HG02759 (cell line): ENCODE data around the gene ZP1.

Source experiments
- ATAC-seq: cut with Tn5 transposase; IDR thresholded peaks from one replicate; pipeline ENCODE4 v1.9.1; 2021; ENCODE audit warnings: mild to moderate bottlenecking, moderate library complexity; ENCODE audit not compliant: unreplicated experiment

ZP1 gene

DNA sequence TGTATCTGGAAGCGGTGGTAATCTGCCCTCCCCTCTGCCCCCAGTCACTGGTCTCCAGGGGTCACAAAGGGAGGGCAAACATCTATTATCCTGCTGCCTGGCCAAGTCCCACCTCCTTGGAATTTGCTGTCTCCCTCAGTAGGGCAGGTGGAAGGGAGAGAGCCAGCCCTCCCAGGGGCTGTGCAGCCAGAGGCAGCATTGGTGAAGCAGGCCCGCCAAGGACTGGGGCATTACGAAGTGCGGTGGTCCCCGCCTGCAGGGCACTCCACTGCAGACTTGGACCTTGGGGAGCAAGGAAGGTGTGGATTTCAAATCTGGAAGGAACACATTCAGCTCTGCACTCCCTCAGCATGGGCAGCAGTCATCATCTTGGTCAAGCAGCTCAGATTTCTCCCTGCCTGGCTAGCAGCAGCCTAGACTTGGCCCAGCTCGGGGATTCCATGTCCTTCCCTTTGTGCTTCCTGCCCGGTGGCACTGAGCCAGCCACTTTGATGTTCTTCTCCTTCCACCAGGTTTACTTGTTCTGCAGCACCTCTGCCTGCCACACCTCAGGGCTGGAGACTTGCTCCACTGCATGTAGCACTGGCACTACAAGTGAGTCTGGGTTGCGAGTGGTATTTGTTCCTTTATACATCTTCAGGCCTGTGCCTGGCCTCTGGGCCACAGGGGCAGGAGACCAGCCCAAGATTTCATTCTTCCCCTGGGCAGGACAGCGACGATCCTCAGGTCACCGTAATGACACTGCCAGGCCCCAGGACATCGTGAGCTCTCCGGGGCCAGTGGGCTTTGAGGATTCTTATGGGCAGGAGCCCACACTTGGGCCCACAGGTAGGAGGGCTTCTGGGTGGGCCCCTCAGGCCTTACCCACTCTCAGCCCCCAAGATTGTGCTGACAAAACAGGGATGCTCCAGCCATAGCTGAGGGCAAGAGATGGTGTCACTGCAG, 7.4 kb downstream of the ZP1 start:
- ATAC-seq: no peak

DNA sequence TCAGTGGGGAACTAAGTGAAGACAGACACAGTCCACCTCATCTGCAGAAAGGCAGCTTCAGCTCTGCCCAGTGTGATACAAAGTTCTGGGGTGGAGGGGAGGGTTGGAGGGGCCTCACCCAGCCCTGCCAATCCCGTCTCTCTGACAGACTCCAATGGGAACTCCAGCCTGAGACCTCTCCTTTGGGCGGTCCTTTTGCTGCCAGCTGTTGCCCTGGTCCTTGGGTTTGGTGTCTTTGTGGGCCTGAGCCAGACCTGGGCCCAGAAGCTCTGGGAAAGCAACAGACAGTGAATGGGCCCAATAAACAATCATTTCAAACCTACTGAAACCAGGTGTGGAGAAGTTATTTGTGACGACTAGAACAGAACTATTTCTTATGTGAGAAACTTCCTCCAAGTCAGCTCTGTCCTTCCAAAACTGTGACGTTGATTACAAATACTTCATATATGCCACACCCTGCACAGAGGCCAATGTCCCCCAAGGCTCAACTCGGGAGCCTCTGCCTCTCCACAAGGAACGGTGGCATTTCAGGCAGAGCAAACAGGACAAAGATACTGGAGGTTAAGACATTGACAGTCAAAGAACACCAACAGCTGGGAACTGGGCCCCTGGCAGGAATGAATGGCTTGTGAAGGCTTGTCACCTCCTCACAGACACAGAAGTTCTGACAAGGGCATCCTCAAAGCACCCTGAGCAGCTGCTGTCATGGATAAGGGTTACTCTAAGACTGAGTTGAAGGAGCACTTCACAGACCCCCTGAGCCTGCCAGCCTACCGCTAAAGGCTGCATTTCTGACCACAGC, 8.2 kb downstream of the ZP1 start:
- no peak for ATAC-seq

DNA sequence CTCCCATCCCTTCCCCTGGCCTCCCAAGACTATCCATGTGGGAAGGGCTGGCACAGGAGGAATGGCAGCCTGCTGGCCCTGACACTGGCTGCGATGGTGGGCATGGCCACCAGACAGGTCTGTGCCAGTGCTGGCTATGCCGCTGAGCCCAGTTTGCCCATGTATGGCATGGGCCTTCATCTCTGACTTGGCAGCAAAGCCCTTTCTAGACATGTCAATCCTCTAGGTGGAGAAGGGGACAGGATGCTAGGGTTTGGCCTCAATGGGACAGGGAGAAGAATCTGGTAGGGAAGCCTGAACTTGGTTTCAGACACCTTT, 8.8 kb downstream of the ZP1 start:
- ATAC-seq: no peak

DNA sequence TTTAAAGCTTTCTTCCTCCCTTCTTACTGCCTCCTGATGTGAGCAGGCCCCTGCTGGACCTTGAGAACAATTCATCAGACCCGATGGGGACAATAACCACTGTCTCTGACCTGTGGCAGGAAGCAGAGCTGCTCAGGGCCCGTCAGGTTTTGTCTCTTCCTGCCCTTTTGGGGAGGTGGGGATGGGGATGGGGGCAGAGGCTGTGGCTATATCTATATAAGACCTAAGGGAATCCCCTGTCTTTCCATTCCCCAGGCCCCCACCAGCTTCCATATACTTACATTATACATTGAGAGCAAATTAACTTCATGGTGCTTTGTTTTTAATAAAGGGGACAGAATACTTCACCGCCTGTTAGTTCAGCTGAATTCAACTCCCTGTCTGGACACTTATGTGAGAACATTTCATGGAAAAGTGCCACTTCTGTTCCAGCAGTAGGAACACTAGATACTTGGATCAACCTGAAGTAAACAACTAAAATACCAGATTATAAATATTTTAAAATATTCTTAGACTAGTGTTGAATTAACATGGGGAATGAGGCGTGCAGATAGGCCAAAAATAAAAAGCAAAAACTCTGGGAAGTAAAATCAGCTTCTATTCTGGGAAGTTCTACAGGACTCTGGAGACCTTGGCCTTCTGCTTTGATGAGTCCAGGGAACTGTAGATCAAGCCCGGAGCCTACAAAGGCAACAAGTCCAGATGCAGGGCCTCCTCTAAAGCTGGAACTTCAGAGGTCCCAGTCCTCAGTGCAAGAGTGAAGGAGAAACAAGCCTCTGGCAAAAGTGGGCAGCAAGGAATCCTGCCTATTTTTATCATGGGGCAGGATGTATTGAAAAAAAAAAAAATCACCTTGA, 11.1 kb downstream of the ZP1 start:
- ATAC-seq: no peak

DNA sequence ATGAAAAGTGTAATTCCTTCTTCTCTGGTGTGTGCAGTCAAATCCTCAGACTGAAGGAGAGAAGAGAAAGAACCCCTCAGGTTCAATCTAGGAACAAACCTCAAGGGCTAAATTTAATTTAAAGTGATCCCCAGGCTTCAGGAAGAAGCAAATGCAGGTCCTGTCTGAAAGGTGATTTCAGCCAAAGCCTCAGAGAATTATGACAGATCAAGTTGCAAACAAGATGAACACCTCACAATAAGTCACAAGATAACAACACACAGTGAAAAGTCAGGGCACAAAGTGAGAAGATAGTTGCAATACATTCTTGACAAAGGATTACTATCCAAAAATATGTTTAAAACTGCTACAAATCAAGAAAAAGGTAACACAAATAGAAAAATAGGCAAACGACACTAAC, 11.8 kb downstream of the ZP1 start:
- ATAC-seq: no peak

DNA sequence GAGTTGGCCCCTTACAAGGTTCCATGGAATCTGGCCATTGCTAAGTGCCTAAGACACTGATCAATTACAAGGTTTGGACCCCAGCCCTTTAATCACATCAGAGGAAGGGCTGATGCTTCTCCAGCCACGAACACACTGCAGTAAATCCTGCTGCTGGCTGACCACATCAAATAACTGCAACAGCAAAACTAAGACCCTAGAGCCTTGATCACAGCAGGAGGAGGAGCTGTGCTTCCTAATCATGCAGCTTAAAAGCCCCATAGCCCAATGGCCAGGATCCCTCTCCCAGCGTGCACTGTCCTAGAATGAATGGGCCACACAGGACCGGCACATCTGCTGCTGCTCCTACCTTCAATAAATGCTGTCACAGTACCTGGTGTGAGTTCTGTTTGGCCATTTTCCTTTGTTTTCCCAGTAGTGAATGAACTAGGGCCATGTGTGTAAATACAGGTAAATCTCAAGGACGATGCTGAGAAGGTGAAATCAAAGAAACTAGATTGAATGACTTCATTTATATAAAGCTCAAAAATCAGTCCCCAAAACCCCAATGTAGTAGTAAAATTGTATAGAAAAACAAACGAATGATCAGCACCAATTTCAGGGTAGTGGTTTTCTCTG, 12.7 kb downstream of the ZP1 start:
- ATAC-seq: no peak

DNA sequence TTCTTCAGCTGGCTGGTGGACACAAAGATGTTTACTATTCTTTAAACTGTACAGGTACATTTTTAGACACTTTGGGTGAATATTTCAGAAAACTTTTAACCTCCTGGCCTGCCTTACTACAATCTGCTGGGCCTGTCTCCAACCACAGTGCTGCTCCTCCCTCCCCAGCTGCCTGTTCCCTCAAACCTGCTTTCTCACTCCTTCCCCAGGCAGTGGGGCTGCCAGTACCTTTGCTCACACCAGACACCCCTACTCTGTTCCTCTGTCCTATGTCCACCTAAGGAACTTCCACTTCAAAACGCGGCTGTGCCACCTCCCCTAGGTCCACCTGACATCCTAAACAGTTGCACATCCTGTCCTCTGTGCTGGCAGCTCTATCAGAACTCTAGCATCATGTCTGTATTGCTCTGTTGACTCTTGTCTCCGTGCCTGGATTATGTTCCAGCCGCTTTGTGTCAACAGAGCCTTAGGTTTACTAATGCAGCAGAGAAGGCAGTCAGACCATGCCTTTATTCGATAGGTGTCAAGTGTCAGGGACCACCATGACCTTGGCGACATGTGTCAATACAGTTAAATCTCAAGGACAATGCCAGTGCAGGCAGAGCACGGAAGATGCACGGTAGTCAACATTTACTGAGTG, 13.4 kb downstream of the ZP1 start:
- ATAC-seq: no peak

DNA sequence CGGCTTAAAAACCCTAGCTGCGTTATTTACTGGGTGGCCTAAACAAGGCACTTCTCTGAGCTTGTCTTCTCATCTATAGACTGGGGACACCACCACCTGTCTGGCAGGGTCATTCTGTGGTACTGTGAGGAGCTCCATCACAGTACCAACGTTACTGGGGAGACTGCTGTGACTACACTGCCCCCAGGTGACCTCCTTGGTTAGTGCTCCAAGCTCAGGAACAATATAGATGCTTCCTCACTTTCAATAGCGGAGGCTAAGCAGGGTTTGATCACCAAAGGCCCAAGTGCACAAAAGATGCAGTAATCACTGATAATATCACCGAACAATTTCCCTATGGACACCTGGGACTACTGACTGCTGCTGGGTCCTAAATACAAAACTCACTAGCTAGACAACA, 20.2 kb downstream of the ZP1 start:
- no peak for ATAC-seq

DNA sequence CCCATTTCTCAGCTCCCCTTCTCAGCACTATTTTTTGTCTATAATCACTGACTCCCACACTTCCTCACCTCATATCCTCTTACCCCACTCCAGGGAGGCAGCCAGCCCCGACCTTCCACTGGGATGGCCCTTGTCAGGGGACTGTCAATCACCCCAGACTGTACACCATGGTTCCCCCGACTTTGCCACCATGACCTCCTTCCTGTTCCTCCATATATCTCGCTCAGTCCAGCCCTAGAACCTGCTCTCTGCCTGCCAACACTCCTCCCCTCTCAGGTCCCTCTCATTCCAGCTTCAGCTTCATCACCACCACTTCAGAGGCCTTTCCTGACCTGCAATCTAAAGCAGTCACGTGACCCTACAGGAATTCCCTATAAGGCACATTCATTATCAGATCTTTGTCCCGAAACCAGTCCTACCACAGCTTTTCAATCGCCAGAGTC, 22.5 kb downstream of the ZP1 start:
- ATAC-seq: no peak

DNA sequence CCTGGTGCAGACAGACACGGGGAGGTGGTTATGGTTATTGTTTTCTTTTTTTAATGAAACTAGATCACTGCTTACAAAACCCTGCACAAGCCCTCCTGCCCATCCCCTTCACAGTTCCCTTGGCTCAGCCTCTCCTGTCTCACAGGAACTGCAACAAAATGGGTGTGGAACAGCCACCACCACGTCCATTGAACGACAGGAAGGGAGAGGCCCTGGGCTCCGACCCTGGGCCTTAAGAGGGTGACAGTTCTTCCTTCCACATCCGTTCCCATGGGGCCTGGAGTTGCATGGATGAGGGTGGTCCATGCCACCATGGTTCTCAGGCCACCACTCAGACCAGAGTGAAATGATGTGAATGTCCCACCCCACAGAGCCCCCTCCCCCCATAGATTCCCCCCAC, 23.4 kb downstream of the ZP1 start:
- no peak for ATAC-seq

DNA sequence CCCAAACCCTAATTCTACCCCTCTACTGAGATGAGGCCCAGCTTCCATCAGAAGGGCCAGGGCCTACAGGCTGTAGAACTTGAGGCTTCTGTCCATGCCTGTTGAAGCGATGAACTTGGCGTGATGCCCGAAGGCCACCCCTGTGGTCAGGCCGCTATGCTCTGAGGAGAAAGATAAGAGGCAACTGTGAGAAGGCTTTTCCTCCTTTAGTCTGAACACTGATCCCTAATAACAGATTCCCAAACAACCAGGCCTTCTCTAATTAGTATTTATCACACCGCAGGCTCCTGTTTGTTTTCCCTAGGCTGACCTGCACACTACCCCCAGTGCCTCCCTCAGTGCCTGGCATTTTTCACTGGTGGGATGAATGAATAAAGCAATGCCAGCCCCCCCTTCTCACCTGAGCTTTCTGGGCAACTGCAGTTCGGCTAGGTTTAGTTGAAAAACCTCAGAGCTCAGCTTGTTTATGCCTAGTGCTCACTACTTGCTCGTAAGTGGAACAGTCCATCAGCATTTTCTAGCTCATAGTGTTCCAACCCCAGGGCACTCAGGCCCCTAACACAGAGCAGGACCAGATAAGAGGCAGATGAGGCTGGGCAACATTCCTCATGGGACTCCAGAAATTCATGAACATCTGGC, 23.9 kb downstream of the ZP1 start:
- ATAC-seq: no peak

DNA sequence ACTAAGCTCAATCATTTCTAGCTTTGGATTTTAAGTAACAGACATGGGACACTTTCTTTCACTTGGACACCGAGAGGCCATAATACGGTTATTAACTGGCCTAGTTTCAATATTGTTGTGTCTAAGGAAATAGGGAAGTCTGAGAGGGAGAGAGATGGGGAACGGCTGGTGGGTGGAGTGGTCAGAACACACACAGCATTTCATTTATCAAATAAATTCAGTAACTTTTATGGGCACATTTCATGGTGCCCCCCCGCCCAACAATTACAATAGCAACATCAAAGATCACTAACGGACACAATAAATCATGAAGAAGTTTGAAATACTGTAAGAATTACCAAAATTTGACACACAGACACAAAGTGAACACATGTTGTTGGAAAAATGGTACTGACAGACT, 28.3 kb downstream of the ZP1 start:
- no peak for ATAC-seq

DNA sequence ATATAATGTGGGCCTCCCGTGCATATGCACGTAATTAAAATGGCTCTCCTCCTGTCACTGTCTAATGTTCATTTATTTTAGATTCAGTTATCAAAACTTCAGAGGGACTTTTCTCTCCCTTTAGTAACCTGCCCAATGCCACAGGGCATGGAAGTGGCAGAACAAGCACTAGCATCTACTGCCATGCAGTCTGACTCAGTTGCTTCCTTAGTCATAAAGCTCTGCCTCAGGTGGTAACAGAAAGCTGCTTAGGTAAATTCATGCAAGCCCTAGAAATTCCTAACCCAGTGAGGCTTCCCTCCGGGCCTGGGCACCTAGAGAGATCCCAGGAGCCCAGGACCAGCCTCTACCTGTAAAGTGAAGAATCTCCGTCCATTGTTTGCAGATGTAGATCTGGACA, 30.2 kb downstream of the ZP1 start:
- ATAC-seq: no peak

DNA sequence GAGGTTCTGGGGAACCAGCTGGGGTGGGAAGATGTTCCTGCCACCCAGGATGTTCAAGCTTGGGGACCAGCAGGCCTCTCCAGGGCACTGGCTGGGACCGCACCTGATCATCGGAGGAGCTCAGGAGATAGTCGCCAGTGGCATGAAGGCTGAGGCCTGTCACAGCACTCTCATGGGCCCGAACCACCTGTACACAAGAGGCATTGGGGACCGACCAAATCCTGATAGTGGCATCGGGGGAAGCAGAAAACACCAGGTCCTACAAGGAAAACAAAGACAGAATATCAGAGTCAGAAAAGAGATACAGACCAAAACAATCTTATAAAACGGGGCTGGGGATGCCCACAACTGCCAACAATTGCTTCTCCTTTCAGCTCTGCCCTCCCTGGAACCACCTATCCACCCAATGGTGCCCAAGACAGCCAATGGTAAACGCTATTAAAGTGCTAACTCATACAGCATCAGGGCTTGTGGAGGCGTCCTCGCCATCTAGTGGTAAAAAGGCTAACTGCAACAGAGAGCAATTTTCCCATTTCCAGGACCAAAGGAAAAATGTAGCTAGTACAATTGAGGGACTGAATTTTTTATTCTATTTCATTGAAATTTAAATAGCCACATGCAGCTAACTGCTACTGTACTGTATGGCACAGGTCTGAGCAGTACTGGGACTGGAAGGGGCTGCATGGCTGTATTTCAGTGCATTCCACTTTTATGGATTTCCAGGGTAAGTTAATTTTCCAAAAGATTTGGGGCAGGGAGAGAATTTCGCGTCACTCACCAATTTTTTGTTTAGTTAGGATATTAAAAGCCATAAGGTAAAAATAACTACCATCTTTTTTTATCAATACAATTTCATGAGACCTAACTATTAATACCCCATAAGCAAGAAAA, 31.9 kb downstream of the ZP1 start:
- ATAC-seq: no peak

DNA sequence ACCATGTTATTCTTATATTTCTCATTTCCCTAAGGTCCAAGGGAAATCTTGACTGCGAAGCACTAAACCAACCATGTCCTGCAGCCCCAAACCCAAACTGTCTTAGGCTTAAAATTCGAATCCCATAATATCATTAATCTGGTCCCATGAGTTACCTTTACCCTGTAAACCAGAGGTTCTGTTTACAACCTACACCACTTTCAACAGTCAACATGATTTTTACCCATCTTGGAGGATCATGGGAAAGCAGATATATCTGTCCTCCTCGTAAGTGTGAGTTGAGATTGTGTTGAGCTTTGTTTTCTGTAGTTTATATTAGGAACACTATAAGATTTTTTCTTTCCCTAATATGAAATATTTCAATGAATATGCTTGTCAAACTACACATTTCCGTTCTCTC, 32.6 kb downstream of the ZP1 start:
- no peak for ATAC-seq

DNA sequence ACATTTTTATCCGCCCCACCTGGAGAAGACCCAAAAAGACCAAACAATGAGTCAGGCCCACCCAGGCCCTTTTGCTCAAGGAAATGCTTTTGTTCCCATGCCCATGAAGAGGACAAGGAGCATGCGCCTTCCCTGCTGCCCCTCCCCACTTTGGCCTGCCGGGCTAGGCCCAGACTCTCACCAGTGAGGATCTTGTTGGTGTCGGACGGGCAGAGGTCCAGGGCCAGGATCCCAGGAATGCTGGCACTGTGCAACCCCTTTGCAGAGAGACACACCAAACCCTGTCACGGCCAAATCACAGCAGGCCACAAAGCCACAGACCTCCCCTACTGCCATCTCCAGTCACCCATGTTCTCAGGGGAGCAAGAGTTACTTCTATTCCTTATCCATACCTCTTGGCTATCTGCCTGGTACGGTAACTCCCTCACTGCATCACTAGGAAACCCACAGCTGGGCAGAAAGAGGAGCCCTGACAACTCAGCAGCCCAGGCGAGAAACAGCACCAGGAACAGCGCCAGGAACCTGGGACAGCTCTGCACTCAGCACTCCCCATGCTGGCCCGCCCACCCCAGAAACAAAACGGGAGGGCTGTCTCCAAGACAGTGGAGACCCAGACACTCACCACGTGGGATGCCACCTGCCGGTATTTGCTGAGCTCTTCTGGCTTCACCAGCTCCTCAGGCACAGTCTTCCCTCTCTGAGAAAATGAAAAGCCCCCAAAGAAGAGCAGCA, 33.5 kb downstream of the ZP1 start:
- ATAC-seq: no peak

DNA sequence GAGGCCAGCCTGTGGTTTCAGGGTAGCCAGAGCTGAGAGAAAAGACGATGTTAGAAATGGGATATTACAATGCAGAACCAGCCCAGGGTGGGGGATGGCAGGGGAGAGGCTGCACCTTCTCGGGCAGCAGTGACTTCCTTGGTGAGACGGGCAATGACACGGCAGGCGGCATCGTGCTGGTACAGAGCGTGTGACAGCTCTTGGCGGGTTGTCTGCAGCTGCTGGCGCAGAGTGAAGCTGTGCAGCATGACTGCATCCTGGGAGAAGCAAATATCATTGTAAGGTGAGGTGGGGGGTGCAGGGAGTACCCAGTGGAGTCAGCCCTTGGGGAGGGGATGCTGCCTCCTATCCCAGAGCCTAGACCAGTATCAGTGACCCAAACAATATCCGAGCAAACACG, 35.3 kb downstream of the ZP1 start:
- ATAC-seq: no peak

DNA sequence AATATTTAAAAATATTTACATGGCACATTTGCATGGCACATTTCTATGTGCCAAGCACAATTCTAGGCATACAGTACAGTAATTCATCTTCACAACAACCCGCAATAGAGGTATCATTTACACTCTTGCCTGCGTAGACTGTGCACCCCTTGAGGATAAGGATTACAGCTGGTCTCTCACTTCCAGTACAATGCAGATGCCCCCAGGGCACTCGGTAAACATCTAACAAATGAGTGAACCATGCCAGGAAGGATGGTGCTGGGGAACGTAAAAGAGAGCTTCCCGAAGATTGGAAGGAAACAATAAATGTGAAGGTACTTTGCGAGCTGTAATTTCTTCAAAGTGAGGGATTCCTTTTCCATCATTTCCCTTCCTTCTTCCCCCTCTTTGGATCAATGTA, 37.7 kb downstream of the ZP1 start:
- no peak for ATAC-seq
